ENCODE results near the gene ARHGAP32.

- no peak for TF ChIP-seq ZFX (IDR thresholded peaks at IDR 0.05; ENCODE audit: borderline replicate concordance)
- TF ChIP-seq, protein P1, sequence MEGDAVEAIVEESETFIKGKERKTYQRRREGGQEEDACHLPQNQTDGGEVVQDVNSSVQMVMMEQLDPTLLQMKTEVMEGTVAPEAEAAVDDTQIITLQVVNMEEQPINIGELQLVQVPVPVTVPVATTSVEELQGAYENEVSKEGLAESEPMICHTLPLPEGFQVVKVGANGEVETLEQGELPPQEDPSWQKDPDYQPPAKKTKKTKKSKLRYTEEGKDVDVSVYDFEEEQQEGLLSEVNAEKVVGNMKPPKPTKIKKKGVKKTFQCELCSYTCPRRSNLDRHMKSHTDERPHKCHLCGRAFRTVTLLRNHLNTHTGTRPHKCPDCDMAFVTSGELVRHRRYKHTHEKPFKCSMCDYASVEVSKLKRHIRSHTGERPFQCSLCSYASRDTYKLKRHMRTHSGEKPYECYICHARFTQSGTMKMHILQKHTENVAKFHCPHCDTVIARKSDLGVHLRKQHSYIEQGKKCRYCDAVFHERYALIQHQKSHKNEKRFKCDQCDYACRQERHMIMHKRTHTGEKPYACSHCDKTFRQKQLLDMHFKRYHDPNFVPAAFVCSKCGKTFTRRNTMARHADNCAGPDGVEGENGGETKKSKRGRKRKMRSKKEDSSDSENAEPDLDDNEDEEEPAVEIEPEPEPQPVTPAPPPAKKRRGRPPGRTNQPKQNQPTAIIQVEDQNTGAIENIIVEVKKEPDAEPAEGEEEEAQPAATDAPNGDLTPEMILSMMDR (IDR thresholded peaks at IDR 0.05): no peak
These were observed 45.9 kb downstream of the ARHGAP32 start for GRCh38 chr11:129146191-129146590.

Data from 22Rv1 (cell line).